ENCODE data around the gene METTL8. TPM values are rescaled to one million over a fixed set of nuclear protein-coding genes. Genes with fewer than 3 reads are reported as not detected.
A peak's percentile ranks its signal among the peaks of the same experiment; 100 is the strongest.

METTL8 gene
- total and polyA plus RNA-seq, 2 of the 13 experiments (the other 11 are each of a cell fraction or from before 2014, with no cell fraction given) = 18.6 to 68.2 TPM

GRCh38 chr2:171433763-171434012 lies at the start of gene METTL8 (continued):
- TF ChIP-seq FOXK1 (CRISPR knock-in tag; IDR thresholded peaks at IDR 0.05; ENCODE audit: borderline replicate concordance, low read depth) (no peak), ZNF552 (CRISPR knock-in tag; IDR thresholded peaks at IDR 0.05; ENCODE audit: borderline replicate concordance) (no peak), ZNF430 (CRISPR knock-in tag; IDR thresholded peaks at IDR 0.05) (peak; percentile 76; the same call in 1 of the 2 replicates), ZNF788 (CRISPR knock-in tag; IDR thresholded peaks at IDR 0.05; ENCODE audit: borderline replicate concordance) (peak; percentile 72; the same call in 1 of the 2 replicates), HOXA7 (CRISPR knock-in tag; IDR thresholded peaks at IDR 0.05) (no peak), TAF15 (IDR thresholded peaks at IDR 0.05; ENCODE audit: low read depth, low read length, poor library complexity, severe bottlenecking) (no peak), SCMH1 (CRISPR knock-in tag; IDR thresholded peaks at IDR 0.05; ENCODE audit: borderline replicate concordance) (no peak), ETV6 (CRISPR knock-in tag; conservative IDR thresholded peaks at IDR 0.05) (peak; percentile 29; the same call in 1 of the 2 replicates), ZBTB34 (CRISPR knock-in tag; IDR thresholded peaks at IDR 0.05) (no peak; the same call in 1 of the 2 replicates), ZEB1 (IDR thresholded peaks at IDR 0.05; ENCODE audit: insufficient replicate concordance, low read depth) (peak; percentile 75), MYC (CRISPR knock-in tag; IDR thresholded peaks at IDR 0.05; ENCODE audit: borderline replicate concordance) (peak; percentile 78), THAP8 (CRISPR knock-in tag; IDR thresholded peaks at IDR 0.05; ENCODE audit: borderline replicate concordance) (no peak), EEA1 (CRISPR knock-in tag; IDR thresholded peaks at IDR 0.05; ENCODE audit: borderline replicate concordance) (no peak; the same call in 1 of the 2 replicates), MAFG (CRISPR knock-in tag; IDR thresholded peaks at IDR 0.05) (no peak), NPAS2 (CRISPR knock-in tag; IDR thresholded peaks at IDR 0.05; ENCODE audit: borderline replicate concordance) (no peak), ZNF253 (CRISPR knock-in tag; IDR thresholded peaks at IDR 0.05; ENCODE audit: borderline replicate concordance) (no peak), ZIK1 (CRISPR knock-in tag; IDR thresholded peaks at IDR 0.05; ENCODE audit: borderline replicate concordance, low read depth) (no peak; the same call in 1 of the 2 replicates), MYNN (CRISPR knock-in tag; IDR thresholded peaks at IDR 0.05; ENCODE audit: low read depth) (no peak), FOSL2 (CRISPR knock-in tag; IDR thresholded peaks at IDR 0.05) (no peak; the same call in 1 of the 2 replicates), ATRX (CRISPR knock-in tag; IDR thresholded peaks at IDR 0.05; ENCODE audit: borderline replicate concordance) (no peak), ZNF207 (IDR thresholded peaks at IDR 0.05; ENCODE audit: borderline replicate concordance) (no peak), ZNF614 (CRISPR knock-in tag; IDR thresholded peaks at IDR 0.05; ENCODE audit: borderline replicate concordance) (no peak), ZNF781 (CRISPR knock-in tag; IDR thresholded peaks at IDR 0.05; ENCODE audit: borderline replicate concordance, not compliant biosample characterization) (no peak), HNF1B (CRISPR knock-in tag; IDR thresholded peaks at IDR 0.05) (no peak), RARG (CRISPR knock-in tag; IDR thresholded peaks at IDR 0.05; ENCODE audit: low read depth) (no peak), DBP (CRISPR knock-in tag; IDR thresholded peaks at IDR 0.05; ENCODE audit: not compliant biosample characterization) (no peak), SIX4 (CRISPR knock-in tag; IDR thresholded peaks at IDR 0.05) (peak; percentile 61; the same call in 1 of the 2 replicates), ZNF547 (CRISPR knock-in tag; IDR thresholded peaks at IDR 0.05) (no peak)

Data from HepG2 (cell line).